ENCODE data around the gene DPP10. TPM values are rescaled to one million over a fixed set of nuclear protein-coding genes. Genes with fewer than 3 reads are reported as not detected.

DPP10 gene
- total RNA-seq, 1 donor from 2014 or later = 6.5 TPM

- Histone ChIP-seq H3K4me1 (no peaks in the 10 kb centered on the region), H4K20me1 (ENCODE audit: low read depth) (no peaks in the 10 kb centered on the region), H3K36me3 (no peaks in the 10 kb centered on the region), H3K79me2 (ENCODE audit: low read depth) (no peaks in the 10 kb centered on the region), H2AFZ (replicated peaks) (no peak overlapping the region), H3K9ac (no peak overlapping the region), H3K9me3 (ENCODE audit: low read depth) (no peaks in the 10 kb centered on the region), H3F3A (ENCODE audit: low read depth) (no peaks in the 10 kb centered on the region), H3K27ac (no peak overlapping the region), H3K4me2 (no peak overlapping the region), H3K27me3 (no peaks in the 10 kb centered on the region), H3K4me3 (no peak overlapping the region)
- no peaks in the 10 kb centered on the region for H3K9me3 Mint-ChIP-seq
- H3K27ac Mint-ChIP-seq = no peak overlapping the region
- no peaks in the 10 kb centered on the region for H3K27me3 Mint-ChIP-seq (ENCODE audit: insufficient read depth, low read depth)
- no peaks in the 10 kb centered on the region for H3K4me1 Mint-ChIP-seq
- no peak overlapping the region for H3K4me3 Mint-ChIP-seq
- no peak for DNase-seq (ENCODE audit: low spot score)
- H3K36me3 Mint-ChIP-seq = no peaks in the 10 kb centered on the region
- no peak for TF ChIP-seq CTCF (IDR thresholded peaks at IDR 0.05)
These were observed 1017.6 kb downstream of the DPP10 start for GRCh38 chr2:115460008-115460407.

- Histone ChIP-seq H3K4me3 (no peak overlapping the region), H3K36me3 (no peaks in the 10 kb centered on the region), H3K79me2 (ENCODE audit: low read depth) (no peaks in the 10 kb centered on the region), H3F3A (ENCODE audit: low read depth) (no peaks in the 10 kb centered on the region), H3K4me2 (no peak overlapping the region), H3K9me3 (ENCODE audit: low read depth) (no peaks in the 10 kb centered on the region), H3K9ac (no peak overlapping the region), H4K20me1 (ENCODE audit: low read depth) (no peaks in the 10 kb centered on the region), H3K27ac (no peak overlapping the region), H3K27me3 (no peaks in the 10 kb centered on the region), H3K4me1 (no peaks in the 10 kb centered on the region), H2AFZ (replicated peaks) (no peak overlapping the region)
- peaks cover 3% of the 10 kb centered on the region for H3K27me3 Mint-ChIP-seq (ENCODE audit: insufficient read depth, low read depth)
- TF ChIP-seq EZH2phosphoT487 (IDR thresholded peaks at IDR 0.05) (no peak), EZH2 (IDR thresholded peaks at IDR 0.05) (no peak), CTCF (IDR thresholded peaks at IDR 0.05) (no peak)
- DNase-seq (ENCODE audit: low spot score) = no peak
- H3K36me3 Mint-ChIP-seq = no peaks in the 10 kb centered on the region
- no peak overlapping the region for H3K4me3 Mint-ChIP-seq
- no peak overlapping the region for H3K27ac Mint-ChIP-seq
- H3K9me3 Mint-ChIP-seq = peaks cover 6% of the 10 kb centered on the region
- no peaks in the 10 kb centered on the region for H3K4me1 Mint-ChIP-seq
These were observed 1038.3 kb downstream of the DPP10 start for GRCh38 chr2:115480741-115481140.

GRCh38 chr2:115481842-115482241 is 1039.4 kb downstream of the DPP10 start:
- H3K9me3 ChIP-seq (ENCODE audit: low read depth) = no peaks in the 10 kb centered on the region
- no peak overlapping the region for H3K27ac ChIP-seq
- H3K27ac Mint-ChIP-seq = no peak overlapping the region
- H3K9me3 Mint-ChIP-seq = no peaks in the 10 kb centered on the region
- H3K79me2 ChIP-seq (ENCODE audit: low read depth) = no peaks in the 10 kb centered on the region
- H3K27me3 ChIP-seq = no peaks in the 10 kb centered on the region
- no peak for DNase-seq (ENCODE audit: low spot score)
- H4K20me1 ChIP-seq (ENCODE audit: low read depth) = no peaks in the 10 kb centered on the region
- no peak overlapping the region for H3K4me2 ChIP-seq
- no peak overlapping the region for H3K4me3 Mint-ChIP-seq
- H3K4me1 ChIP-seq = no peaks in the 10 kb centered on the region
- TF ChIP-seq CTCF (IDR thresholded peaks at IDR 0.05) (no peak), EZH2 (IDR thresholded peaks at IDR 0.05) (no peak), EZH2phosphoT487 (IDR thresholded peaks at IDR 0.05) (no peak)
- no peaks in the 10 kb centered on the region for H3K36me3 Mint-ChIP-seq
- no peak overlapping the region for H3K4me3 ChIP-seq
- no peaks in the 10 kb centered on the region for H3K4me1 Mint-ChIP-seq
- H3K27me3 Mint-ChIP-seq (ENCODE audit: insufficient read depth, low read depth) = peaks cover 3% of the 10 kb centered on the region
- no peak overlapping the region for H2AFZ ChIP-seq (replicated peaks)
- H3K36me3 ChIP-seq = no peaks in the 10 kb centered on the region
- no peak overlapping the region for H3K9ac ChIP-seq
- H3F3A ChIP-seq (ENCODE audit: low read depth) = no peaks in the 10 kb centered on the region

GRCh38 chr2:115483666-115484065 is 1041.2 kb downstream of the DPP10 start:
- H3K27me3 Mint-ChIP-seq (ENCODE audit: insufficient read depth, low read depth) = peaks cover 3% of the 10 kb centered on the region
- no peaks in the 10 kb centered on the region for H3K79me2 ChIP-seq (ENCODE audit: low read depth)
- no peak overlapping the region for H3K9ac ChIP-seq
- H3K4me3 Mint-ChIP-seq = no peak overlapping the region
- no peaks in the 10 kb centered on the region for H3K4me1 ChIP-seq
- no peaks in the 10 kb centered on the region for H4K20me1 ChIP-seq (ENCODE audit: low read depth)
- no peaks in the 10 kb centered on the region for H3K36me3 ChIP-seq
- H3K4me3 ChIP-seq = no peak overlapping the region
- H3F3A ChIP-seq (ENCODE audit: low read depth) = no peaks in the 10 kb centered on the region
- H3K4me2 ChIP-seq = no peak overlapping the region
- H3K27ac ChIP-seq = no peak overlapping the region
- H3K9me3 ChIP-seq (ENCODE audit: low read depth) = no peaks in the 10 kb centered on the region
- H3K9me3 Mint-ChIP-seq = no peaks in the 10 kb centered on the region
- DNase-seq (ENCODE audit: low spot score) = no peak
- H3K36me3 Mint-ChIP-seq = no peaks in the 10 kb centered on the region
- no peaks in the 10 kb centered on the region for H3K27me3 ChIP-seq
- H2AFZ ChIP-seq (replicated peaks) = no peak overlapping the region
- TF ChIP-seq EZH2phosphoT487 (IDR thresholded peaks at IDR 0.05) (no peak), CTCF (IDR thresholded peaks at IDR 0.05) (no peak), EZH2 (IDR thresholded peaks at IDR 0.05) (no peak)
- no peak overlapping the region for H3K27ac Mint-ChIP-seq
- H3K4me1 Mint-ChIP-seq = no peaks in the 10 kb centered on the region

Data from neural progenitor cell (in vitro differentiated cells).